ENCODE data around the gene MAD1L1. TPM values are rescaled to one million over a fixed set of nuclear protein-coding genes. Genes with fewer than 3 reads are reported as not detected.

MAD1L1 gene
- total RNA-seq, 2 experiments from 2014 or later, result 58.3 to 65.3 TPM

DNA sequence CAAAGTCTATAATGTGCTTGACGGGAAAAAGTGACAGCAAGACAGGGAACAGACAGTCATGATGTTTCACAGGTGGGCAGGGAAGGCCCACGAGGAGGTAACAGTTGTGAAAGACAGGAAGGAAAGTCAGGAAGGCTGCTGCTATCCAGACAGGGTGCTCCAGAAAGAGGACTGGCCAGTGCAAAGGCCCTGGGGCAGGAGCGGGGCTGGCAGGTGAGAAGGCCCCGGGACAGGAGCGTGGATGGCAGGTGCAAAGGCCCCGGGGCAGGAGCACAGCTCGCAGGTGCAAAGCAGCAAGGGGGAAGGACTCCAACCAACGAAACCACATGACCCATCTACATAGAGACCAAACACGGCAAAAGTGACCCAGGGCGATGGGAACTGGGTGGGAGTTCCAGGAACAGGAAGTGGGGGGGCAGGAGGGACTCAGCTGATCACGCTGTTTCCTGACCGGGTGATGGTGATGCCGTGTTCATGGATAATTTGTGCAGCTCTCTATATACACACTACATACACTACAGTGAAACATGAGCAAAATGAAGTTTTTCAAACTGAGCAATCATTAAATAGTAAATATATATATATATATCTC, 138.2 kb downstream of the MAD1L1 start:
- Histone ChIP-seq H3K9me3 (ENCODE audit: low read length) (no peaks in the 10 kb centered on the region), H2AFZ (ENCODE audit: low read length) (no peak overlapping the region), H4K20me1 (ENCODE audit: insufficient read depth, low read length) (peaks cover 3% of the 10 kb centered on the region; the same call in 1 of the 2 replicates), H3K4me1 (ENCODE audit: insufficient read depth, low read length, poor library complexity, severe bottlenecking) (peaks cover 9% of the 10 kb centered on the region), H3K9me2 (ENCODE audit: insufficient read depth, low read length) (no peaks in the 10 kb centered on the region), H3K4me3 (ENCODE audit: low read depth, low read length, poor library complexity, severe bottlenecking) (no peak overlapping the region), H3K27ac (ENCODE audit: low read depth, low read length, poor library complexity, severe bottlenecking) (no peak overlapping the region), H3K4me2 (ENCODE audit: low read length) (no peak overlapping the region), H3K79me2 (ENCODE audit: insufficient read depth, low read depth, low read length) (no peaks in the 10 kb centered on the region), H3K36me3 (ENCODE audit: insufficient read depth, low read length) (no peaks in the 10 kb centered on the region)
- TF ChIP-seq, protein P1, sequence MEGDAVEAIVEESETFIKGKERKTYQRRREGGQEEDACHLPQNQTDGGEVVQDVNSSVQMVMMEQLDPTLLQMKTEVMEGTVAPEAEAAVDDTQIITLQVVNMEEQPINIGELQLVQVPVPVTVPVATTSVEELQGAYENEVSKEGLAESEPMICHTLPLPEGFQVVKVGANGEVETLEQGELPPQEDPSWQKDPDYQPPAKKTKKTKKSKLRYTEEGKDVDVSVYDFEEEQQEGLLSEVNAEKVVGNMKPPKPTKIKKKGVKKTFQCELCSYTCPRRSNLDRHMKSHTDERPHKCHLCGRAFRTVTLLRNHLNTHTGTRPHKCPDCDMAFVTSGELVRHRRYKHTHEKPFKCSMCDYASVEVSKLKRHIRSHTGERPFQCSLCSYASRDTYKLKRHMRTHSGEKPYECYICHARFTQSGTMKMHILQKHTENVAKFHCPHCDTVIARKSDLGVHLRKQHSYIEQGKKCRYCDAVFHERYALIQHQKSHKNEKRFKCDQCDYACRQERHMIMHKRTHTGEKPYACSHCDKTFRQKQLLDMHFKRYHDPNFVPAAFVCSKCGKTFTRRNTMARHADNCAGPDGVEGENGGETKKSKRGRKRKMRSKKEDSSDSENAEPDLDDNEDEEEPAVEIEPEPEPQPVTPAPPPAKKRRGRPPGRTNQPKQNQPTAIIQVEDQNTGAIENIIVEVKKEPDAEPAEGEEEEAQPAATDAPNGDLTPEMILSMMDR (conservative IDR thresholded peaks at IDR 0.05; ENCODE audit: low read length), result no peak
- no peak for TF ChIP-seq EZH2phosphoT487 (IDR thresholded peaks at IDR 0.05; ENCODE audit: borderline replicate concordance, low read depth, low read length)
- CTCF ChIA-PET (ENCODE audit: unreplicated experiment), result no interaction called here
- no peak for DNase-seq (ENCODE audit: low spot score)
- no TSS peak for BruUV-seq (replicated peaks)
- intact Hi-C loops (cut with micrococcal nuclease; ENCODE audit: unreplicated experiment), result no loop called here
- POLR2A ChIA-PET, result no interaction called here

DNA sequence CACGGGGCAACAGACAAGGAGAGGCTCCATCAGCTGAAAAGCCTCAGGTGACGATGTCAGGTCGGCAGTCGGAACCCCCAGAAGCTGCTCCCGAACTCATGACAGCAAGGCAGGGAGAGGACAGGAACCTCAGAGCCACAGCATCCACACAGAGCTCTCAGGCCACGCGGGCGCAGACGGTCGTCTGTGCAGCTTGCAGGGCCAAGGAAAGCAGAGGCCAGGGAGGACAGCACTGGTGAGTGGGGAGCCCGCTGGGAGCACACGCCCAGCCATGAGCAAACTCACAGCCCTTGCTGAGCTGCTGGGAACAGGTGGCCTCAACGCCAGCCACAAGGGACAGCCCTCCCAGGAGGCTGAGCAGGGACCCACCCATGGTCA, 138.9 kb downstream of the MAD1L1 start:
- Histone ChIP-seq H3K4me2 (ENCODE audit: low read length) (no peak overlapping the region), H4K20me1 (ENCODE audit: insufficient read depth, low read length) (peaks cover 3% of the 10 kb centered on the region; the same call in 1 of the 2 replicates), H3K4me1 (ENCODE audit: insufficient read depth, low read length, poor library complexity, severe bottlenecking) (peaks cover 2% of the 10 kb centered on the region), H3K4me3 (ENCODE audit: low read depth, low read length, poor library complexity, severe bottlenecking) (no peak overlapping the region), H2AFZ (ENCODE audit: low read length) (no peak overlapping the region), H3K9me3 (ENCODE audit: low read length) (no peaks in the 10 kb centered on the region), H3K27ac (ENCODE audit: low read depth, low read length, poor library complexity, severe bottlenecking) (no peak overlapping the region), H3K9me2 (ENCODE audit: insufficient read depth, low read length) (no peaks in the 10 kb centered on the region), H3K36me3 (ENCODE audit: insufficient read depth, low read length) (no peaks in the 10 kb centered on the region), H3K79me2 (ENCODE audit: insufficient read depth, low read depth, low read length) (no peaks in the 10 kb centered on the region)
- intact Hi-C loops (cut with micrococcal nuclease; ENCODE audit: unreplicated experiment), result no loop called here
- no TSS peak for BruUV-seq (replicated peaks)
- POLR2A ChIA-PET, result interaction anchor here (0.7 kb wide), 1 partner anchor 1072 kb away, joined by 3 read pairs; no protein-coding TSS in a partner anchor
- CTCF ChIA-PET (ENCODE audit: unreplicated experiment), result no interaction called here
- TF ChIP-seq, protein P1 (conservative IDR thresholded peaks at IDR 0.05; ENCODE audit: low read length), result no peak
- TF ChIP-seq EZH2phosphoT487 (IDR thresholded peaks at IDR 0.05; ENCODE audit: borderline replicate concordance, low read depth, low read length), result no peak
- no peak for DNase-seq (ENCODE audit: low spot score)

DNA sequence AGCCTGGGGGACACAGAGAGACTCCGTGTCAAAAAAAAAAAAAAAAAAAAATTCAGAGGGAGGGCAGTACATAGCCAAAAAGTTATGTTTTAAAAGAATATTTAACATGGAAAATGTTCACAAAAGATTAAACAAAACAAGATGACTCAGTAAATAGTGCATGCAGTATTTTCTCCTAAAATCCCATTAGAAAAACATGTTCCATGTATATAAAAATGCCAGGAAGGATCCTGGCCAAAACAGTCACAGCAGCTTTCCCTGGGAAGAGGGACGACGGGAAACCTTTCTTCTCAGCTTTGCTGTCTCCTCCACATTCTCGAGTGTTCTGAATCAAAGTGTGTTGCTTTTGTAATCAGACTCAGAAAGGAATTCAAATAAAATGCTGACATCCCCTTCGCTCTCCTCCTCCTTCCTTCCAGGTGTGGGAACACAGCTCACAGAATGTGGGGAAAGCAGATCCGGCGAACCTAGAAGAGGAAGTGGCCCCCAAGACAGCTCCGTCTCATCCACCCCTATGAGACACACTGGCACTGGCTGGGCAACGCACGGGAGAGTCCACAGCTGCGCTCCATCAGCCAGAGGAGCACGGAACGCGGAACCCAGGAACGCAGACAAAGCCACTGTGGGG, 139.4 kb downstream of the MAD1L1 start:
- no TSS peak for BruUV-seq (replicated peaks)
- no peak overlapping the region for H3K4me2 ChIP-seq (ENCODE audit: low read length)
- CTCF ChIA-PET (ENCODE audit: unreplicated experiment), result no interaction called here
- no peaks in the 10 kb centered on the region for H3K36me3 ChIP-seq (ENCODE audit: insufficient read depth, low read length)
- no peak overlapping the region for H3K4me3 ChIP-seq (ENCODE audit: low read depth, low read length, poor library complexity, severe bottlenecking)
- H3K9me3 ChIP-seq (ENCODE audit: low read length), result no peaks in the 10 kb centered on the region
- intact Hi-C loops (cut with micrococcal nuclease; ENCODE audit: unreplicated experiment), result no loop called here
- peaks cover 3% of the 10 kb centered on the region; the same call in 1 of the 2 replicates for H4K20me1 ChIP-seq (ENCODE audit: insufficient read depth, low read length)
- no peaks in the 10 kb centered on the region for H3K4me1 ChIP-seq (ENCODE audit: insufficient read depth, low read length, poor library complexity, severe bottlenecking)
- H3K9me2 ChIP-seq (ENCODE audit: insufficient read depth, low read length), result no peaks in the 10 kb centered on the region
- no peak overlapping the region for H2AFZ ChIP-seq (ENCODE audit: low read length)
- TF ChIP-seq, protein P1 (conservative IDR thresholded peaks at IDR 0.05; ENCODE audit: low read length), result no peak
- no peak for TF ChIP-seq EZH2phosphoT487 (IDR thresholded peaks at IDR 0.05; ENCODE audit: borderline replicate concordance, low read depth, low read length)
- DNase-seq (ENCODE audit: low spot score), result no peak
- no peak overlapping the region for H3K27ac ChIP-seq (ENCODE audit: low read depth, low read length, poor library complexity, severe bottlenecking)
- no peaks in the 10 kb centered on the region for H3K79me2 ChIP-seq (ENCODE audit: insufficient read depth, low read depth, low read length)
- POLR2A ChIA-PET, result interaction anchor here (0.7 kb wide), 1 partner anchor 1071 kb away, joined by 3 read pairs; no protein-coding TSS in a partner anchor

All from OCI-LY7 (cell line).